ENCODE measurements around the gene CHST3.

The CHST3 gene

GRCh38 chr10:71990706-71991269 lies 26.6 kb downstream of the CHST3 start:
- no peak for DNase-seq (ENCODE audit: low spot score)
- no peak for TF ChIP-seq CTCF (IDR thresholded peaks at IDR 0.05; ENCODE audit: borderline replicate concordance, control extremely low read depth, extremely low read depth, insufficient read depth, missing control alignments)
- in situ Hi-C loops (cut with MboI; ENCODE audit: low sequenced_read_pairs, unreplicated experiment) = no loop called here

GRCh38 chr10:71995449-71995848 lies 31.3 kb downstream of the CHST3 start:
- in situ Hi-C loops (cut with MboI; ENCODE audit: low sequenced_read_pairs, unreplicated experiment) = no loop called here
- DNase-seq (ENCODE audit: low spot score) = no peak
- TF ChIP-seq CTCF (IDR thresholded peaks at IDR 0.05; ENCODE audit: borderline replicate concordance, control extremely low read depth, extremely low read depth, insufficient read depth, missing control alignments) = no peak

- no peak for TF ChIP-seq CTCF (IDR thresholded peaks at IDR 0.05; ENCODE audit: borderline replicate concordance, control extremely low read depth, extremely low read depth, insufficient read depth, missing control alignments)
- in situ Hi-C loops (cut with MboI; ENCODE audit: low sequenced_read_pairs, unreplicated experiment) = no loop called here
- DNase-seq (ENCODE audit: low spot score) = no peak
Observed at GRCh38 chr10:71995887-71996575, 31.8 kb downstream of the CHST3 start.

GRCh38 chr10:71996592-71997371 lies 32.6 kb downstream of the CHST3 start:
- no peak for TF ChIP-seq CTCF (IDR thresholded peaks at IDR 0.05; ENCODE audit: borderline replicate concordance, control extremely low read depth, extremely low read depth, insufficient read depth, missing control alignments)
- DNase-seq (ENCODE audit: low spot score) = no peak
- in situ Hi-C loops (cut with MboI; ENCODE audit: low sequenced_read_pairs, unreplicated experiment) = no loop called here

GRCh38 chr10:71998119-71998839 lies 34.1 kb downstream of the CHST3 start:
- no peak for DNase-seq (ENCODE audit: low spot score)
- TF ChIP-seq CTCF (IDR thresholded peaks at IDR 0.05; ENCODE audit: borderline replicate concordance, control extremely low read depth, extremely low read depth, insufficient read depth, missing control alignments) = no peak
- in situ Hi-C loops (cut with MboI; ENCODE audit: low sequenced_read_pairs, unreplicated experiment) = no loop called here

- in situ Hi-C loops (cut with MboI; ENCODE audit: low sequenced_read_pairs, unreplicated experiment) = no loop called here
- no peak for DNase-seq (ENCODE audit: low spot score)
- no peak for TF ChIP-seq CTCF (IDR thresholded peaks at IDR 0.05; ENCODE audit: borderline replicate concordance, control extremely low read depth, extremely low read depth, insufficient read depth, missing control alignments)
Observed at GRCh38 chr10:71998840-71999194, 34.6 kb downstream of the CHST3 start.

All from GM13976 (cell line).